ENCODE measurements around the gene UNC45B.
A peak's percentile ranks its signal among the peaks of the same experiment; 100 is the strongest.
"Not testable (repeated sequence)": the region's sequence is repeated elsewhere in the genome, so short reads cannot be mapped to it uniquely, and the experiment has no call there.

The UNC45B gene

GRCh38 chr17:35138218-35138617 is 9.4 kb upstream of the UNC45B start:
- DNase-seq (ENCODE audit: low read depth in 2 of 3, low spot score in 1 of 3): no peak

GRCh38 chr17:35141681-35142466 is 5.7 kb upstream of the UNC45B start, which contains the start of gene NLE1:
Gene NLE1 (minus strand): TSS chr17:35142303. CDS start chr17:35142275, 28 bp downstream.
- DNase-seq (ENCODE audit: low read depth in 2 of 3, low spot score in 1 of 3): peak; percentile 81 to 94 (median 83)

DNA sequence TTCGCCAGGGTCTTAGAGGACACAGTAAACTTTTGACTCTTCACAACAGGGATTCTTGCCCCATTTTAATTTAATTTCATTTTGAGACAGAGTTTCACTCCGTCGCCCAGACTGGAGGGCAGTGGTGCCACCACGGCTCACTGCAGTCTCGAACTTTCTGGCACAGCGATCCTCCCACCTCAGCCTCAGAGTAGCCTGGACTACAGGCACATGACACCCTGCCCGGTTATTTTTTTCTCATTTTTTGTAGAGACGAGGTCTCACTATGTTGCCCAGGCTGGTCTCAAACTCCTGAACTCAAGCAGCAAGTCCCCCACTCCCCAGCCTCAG is 5.2 kb upstream of the UNC45B start:
- no peak for DNase-seq (ENCODE audit: low read depth in 2 of 3, low spot score in 1 of 3)

DNA sequence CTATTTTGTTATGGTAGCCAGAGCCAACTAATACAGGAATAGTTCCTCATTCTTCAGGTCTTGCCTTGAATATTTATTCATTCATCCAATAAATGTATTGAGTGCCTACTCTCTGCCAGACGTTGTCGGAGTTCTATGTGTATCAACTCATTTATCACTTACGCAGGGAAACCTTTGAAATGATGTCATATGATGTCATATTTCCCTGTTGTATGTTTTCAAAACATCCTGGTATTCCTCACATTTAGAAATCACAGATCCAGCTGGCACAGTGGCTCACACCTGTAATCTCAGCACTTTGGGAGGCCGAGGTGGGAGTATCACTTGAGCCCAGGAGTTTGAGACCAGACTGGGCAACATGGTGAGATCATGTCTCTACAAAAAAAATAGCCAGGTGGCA is 2.8 kb upstream of the UNC45B start:
- no peak for DNase-seq (ENCODE audit: low read depth in 2 of 3, low spot score in 1 of 3)

- DNase-seq (ENCODE audit: low read depth in 2 of 3, low spot score in 1 of 3): no peak
Observed at GRCh38 chr17:35146214-35146833, 1.3 kb upstream of the UNC45B start.

- no peak for DNase-seq (ENCODE audit: low read depth in 2 of 3, low spot score in 1 of 3)
Observed at GRCh38 chr17:35148144-35148543, 527 bp downstream of the UNC45B start.

DNA sequence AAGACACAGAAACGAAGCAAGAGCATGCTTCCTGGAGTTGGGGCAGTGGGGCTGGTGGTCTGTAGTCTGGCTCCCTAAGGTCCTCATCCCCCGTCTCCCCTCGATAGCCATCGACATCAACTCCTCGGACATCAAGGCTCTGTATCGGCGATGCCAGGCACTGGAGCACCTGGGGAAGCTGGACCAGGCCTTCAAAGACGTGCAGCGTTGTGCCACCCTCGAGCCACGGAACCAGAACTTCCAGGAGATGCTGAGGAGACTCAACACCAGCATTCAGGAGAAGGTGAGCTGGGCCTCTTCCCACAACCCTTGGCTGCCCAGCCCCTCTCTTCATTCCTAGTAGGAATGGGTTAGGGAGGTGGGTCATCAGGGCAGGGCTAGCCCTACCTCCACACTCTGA is 2.3 kb downstream of the UNC45B start:
- DNase-seq (ENCODE audit: low read depth in 2 of 3, low spot score in 1 of 3): no peak

- not testable (repeated sequence) for DNase-seq (ENCODE audit: low read depth in 2 of 3, low spot score in 1 of 3)
Observed at GRCh38 chr17:35151080-35151479, 3.5 kb downstream of the UNC45B start.

DNA sequence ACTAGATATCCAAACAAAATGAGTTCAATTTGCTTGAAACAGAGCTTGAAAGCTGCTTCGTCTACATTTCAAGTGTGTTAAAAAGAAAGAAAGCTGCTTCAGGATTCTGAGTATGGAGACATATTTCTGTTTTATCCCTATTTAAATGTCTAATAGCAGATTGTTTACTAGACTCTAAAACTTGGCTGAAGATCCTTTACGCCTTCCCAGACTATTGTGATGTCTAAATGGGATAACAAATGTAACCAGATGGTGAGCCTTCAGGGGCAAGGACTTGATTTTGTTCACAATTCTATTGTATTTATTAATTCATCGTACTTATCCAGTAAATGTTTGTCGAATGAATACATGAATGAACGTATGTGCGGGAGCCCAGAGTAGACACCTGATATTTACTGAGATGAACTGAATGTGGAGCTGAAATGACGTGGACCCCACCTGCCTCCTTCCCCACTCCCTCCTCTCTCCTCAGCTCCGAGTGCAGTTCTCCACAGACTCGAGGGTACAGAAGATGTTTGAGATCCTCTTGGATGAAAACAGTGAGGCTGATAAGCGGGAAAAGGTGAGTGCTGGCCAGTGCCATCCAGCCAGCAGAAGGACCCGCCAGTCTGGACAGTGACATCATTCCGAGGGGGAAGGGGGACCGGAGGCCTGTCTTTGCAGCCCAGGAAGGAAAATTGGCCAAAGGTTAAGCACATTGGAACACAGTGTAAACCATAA is 5.0 kb downstream of the UNC45B start:
- DNase-seq (ENCODE audit: low read depth in 2 of 3, low spot score in 1 of 3): no peak

DNA sequence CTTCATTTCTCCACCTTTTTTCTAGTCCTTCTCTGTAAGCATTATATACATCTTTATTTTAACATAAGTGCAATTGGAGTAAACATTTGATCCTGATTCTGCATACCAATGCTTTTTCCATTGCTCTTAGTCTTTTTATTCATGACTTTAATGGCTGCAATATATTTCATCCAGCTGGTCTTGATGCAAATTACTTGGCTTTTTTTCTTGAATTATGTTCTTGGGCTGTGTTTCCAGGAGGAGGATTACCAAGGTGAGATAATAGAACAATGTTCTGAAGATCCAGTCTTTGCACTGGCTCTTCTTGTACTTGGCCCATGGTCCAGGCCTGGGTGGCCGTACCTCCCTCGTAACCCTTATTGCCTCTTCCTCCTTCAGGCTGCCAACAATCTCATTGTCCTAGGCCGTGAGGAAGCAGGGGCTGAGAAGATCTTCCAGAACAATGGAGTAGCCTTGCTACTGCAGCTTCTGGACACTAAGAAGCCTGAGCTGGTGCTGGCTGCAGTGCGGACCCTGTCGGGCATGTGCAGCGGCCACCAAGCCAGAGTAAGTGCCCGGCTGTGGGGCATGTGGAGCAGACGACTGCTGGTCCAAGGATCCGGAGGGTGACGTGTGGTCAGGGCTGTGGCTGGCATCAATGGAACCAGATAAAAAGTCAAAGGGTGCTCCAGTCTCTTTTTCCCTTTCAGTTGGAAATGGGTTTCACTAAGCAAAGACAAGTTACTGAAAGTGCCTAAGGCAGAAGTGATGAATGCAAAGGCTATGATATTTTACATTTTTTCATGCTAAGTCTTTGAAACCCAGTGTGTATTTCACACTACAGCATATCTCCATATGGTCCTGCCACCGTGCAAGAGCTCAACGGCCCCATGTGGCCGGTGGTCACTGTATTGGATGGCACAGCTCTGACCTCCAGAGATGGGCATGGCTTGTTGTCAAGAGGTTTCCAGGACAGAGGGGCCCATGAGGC is 6.9 kb downstream of the UNC45B start:
- no peak for DNase-seq (ENCODE audit: low read depth in 2 of 3, low spot score in 1 of 3)

DNA sequence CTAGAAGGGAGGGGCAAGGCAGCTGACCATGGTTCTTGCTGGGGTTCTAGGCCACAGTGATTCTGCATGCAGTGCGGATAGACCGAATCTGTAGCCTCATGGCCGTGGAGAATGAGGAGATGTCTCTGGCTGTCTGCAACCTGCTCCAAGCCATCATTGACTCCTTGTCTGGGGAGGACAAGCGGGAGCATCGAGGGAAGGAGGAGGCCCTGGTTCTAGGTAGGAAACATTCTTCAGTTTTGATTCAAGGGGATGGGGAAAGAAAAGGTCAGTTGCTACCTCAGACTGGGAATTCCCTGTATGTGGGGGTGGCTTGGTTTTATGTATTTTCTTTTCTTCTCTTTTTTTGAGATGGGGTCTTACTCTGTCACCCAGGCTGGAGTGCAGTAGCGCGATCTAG is 7.6 kb downstream of the UNC45B start:
- DNase-seq (ENCODE audit: low read depth in 2 of 3, low spot score in 1 of 3): no peak

- DNase-seq (ENCODE audit: low read depth in 2 of 3, low spot score in 1 of 3): no peak
Observed at GRCh38 chr17:35159940-35160339, 12.3 kb downstream of the UNC45B start.

- DNase-seq (ENCODE audit: low read depth in 2 of 3, low spot score in 1 of 3): no peak
Observed at GRCh38 chr17:35160354-35161201, 13.0 kb downstream of the UNC45B start.

GRCh38 chr17:35161281-35161761 is 13.7 kb downstream of the UNC45B start:
- no peak for DNase-seq (ENCODE audit: low read depth in 2 of 3, low spot score in 1 of 3)

- no peak for DNase-seq (ENCODE audit: low read depth in 2 of 3, low spot score in 1 of 3)
Observed at GRCh38 chr17:35162755-35163154, 15.1 kb downstream of the UNC45B start.

- DNase-seq (ENCODE audit: low read depth in 2 of 3, low spot score in 1 of 3): no peak
Observed at GRCh38 chr17:35163886-35164285, 16.3 kb downstream of the UNC45B start.

DNA sequence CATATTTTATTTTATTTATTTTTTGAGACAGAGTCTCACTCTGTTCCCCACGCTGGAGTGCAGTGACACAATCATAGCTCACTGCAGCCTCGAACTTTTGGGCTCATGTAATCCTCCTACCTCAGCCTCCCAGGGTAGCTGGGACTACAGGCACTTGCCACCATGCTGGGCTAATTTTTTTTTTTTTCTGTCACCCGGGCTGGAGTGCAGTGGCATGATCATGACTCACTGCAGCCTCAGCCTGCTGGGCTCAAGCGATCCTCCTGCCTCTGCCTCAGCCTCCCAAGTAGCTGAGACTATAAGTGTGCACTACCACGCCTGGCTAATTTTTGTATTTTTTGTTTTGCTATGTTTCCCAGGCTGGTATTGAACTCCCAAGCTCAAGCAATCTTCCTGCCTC is 17.1 kb downstream of the UNC45B start:
- no peak for DNase-seq (ENCODE audit: low read depth in 2 of 3, low spot score in 1 of 3)

DNA sequence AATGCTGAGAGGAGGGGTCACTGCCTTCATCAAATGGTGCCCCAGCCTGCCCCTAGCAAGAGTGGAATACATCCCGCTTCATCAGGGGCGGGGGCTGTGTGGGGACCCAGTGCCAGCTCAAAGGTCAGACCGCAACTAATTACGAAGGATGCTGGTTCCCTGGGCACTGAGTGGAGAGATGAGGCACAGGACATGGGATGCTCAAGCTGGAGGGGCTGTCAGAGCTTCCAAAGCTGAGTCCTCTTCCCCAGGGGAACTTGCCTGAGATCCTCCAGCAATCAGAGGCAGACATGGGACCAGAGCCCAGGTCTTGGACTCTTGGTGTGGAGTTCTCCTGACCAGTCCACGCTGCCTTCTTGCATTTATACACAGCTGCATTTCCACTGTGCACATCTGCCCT is 18.9 kb downstream of the UNC45B start:
- DNase-seq (ENCODE audit: low read depth in 2 of 3, low spot score in 1 of 3): no peak

- no peak for DNase-seq (ENCODE audit: low read depth in 2 of 3, low spot score in 1 of 3)
Observed at GRCh38 chr17:35167046-35167445, 19.4 kb downstream of the UNC45B start.

- no peak for DNase-seq (ENCODE audit: low read depth in 2 of 3, low spot score in 1 of 3)
Observed at GRCh38 chr17:35167666-35168065, 20.0 kb downstream of the UNC45B start.

Measured in stimulated activated CD4-positive, alpha-beta T cell treated with anti-CD3 and anti-CD28 coated beads, Interleukin-12 subunit alpha, Interleukin-12 subunit beta, amount 100 ng/mL, for 48 hours (primary cell).